B cell (primary cell): Measurements from ENCODE around the gene DENND1A. TPM values are rescaled to one million over a fixed set of nuclear protein-coding genes. Genes with fewer than 3 reads are reported as not detected.

Source experiments
- ATAC-seq: fragments of 200-7000 bp; cut with Tn5 transposase; one replicate; pipeline ENCODE4 v1.10.0; 2021; ENCODE audit warnings: low read depth, mild to moderate bottlenecking, moderate number of reproducible peaks, moderate library complexity
- CTCF ChIA-PET: fragments of 350-600 bp; sonication (Branson Sonifier 250); formaldehyde crosslinking; loops from one replicate; lab custom pipeline; 2021; ENCODE audit warnings: antibody characterized with exemption, inconsistent platforms; lab: Charles Lee
- POLR2A ChIA-PET: fragments of 350-600 bp; sonication (Branson Sonifier 250); formaldehyde crosslinking; loops from one replicate; lab custom pipeline; 2021; ENCODE audit warnings: antibody characterized with exemption; lab: Charles Lee
- DNase-seq: peaks from one replicate; pipeline ENCODE4 v3.0.0; 2013
- H2AFZ ChIP-seq: 2 replicates; pipeline ENCODE4 v1.6.1; 2012; ENCODE audit warnings: mild to moderate bottlenecking, low read depth, low read length; ENCODE audit not compliant: insufficient read depth, poor library complexity, severe bottlenecking
- H3K27ac ChIP-seq, 2 donors: 1 replicate in 1 of 2; 2 replicates in 1 of 2; pipeline ENCODE4 v1.5.1; 2012 to 2013; ENCODE audit warnings: low read length in 2 of 2, mild to moderate bottlenecking in 2 of 2, moderate library complexity in 1 of 2
- H3K27me3 ChIP-seq, 4 experiments: fragments of 200-600 bp in 1 of 4; sonication (generic) in 1 of 4; replicated peaks in 1 of 4; 1 replicate in 2 of 4; 2 replicates in 2 of 4; pipeline versions ENCODE4 v1.6.1 to v1.7.0; 2013 to 2016; ENCODE audit warnings: low read length in 3 of 4, mild to moderate bottlenecking in 2 of 4, mixed read lengths in 1 of 4, moderate library complexity in 1 of 4; ENCODE audit not compliant: insufficient read depth in 4 of 4, control insufficient read depth in 3 of 4; ENCODE audit errors: control extremely low read depth in 1 of 4
- H3K36me3 ChIP-seq, 2 experiments: replicated peaks in 1 of 2; 1 replicate in 1 of 2; 2 replicates in 1 of 2; pipeline versions ENCODE4 v1.6.1 to v1.7.1; 2013; ENCODE audit warnings: low read length in 1 of 2; ENCODE audit not compliant: insufficient read depth in 2 of 2, control insufficient read depth in 1 of 2; ENCODE audit errors: control extremely low read depth in 1 of 2, extremely low read depth in 1 of 2
- H3K4me1 ChIP-seq, 2 donors: fragments of 200-600 bp in 1 of 2; sonication (generic) in 1 of 2; 1 replicate in 1 of 2; 2 replicates in 1 of 2; pipeline versions ENCODE4 v1.5.1 to v1.6.1; 2013 to 2017; ENCODE audit warnings: low read length in 2 of 2; ENCODE audit not compliant: control insufficient read depth in 2 of 2, insufficient read depth in 2 of 2
- H3K4me2 ChIP-seq: replicated peaks from 2 replicates; pipeline ENCODE3; 2012; ENCODE audit warnings: mild to moderate bottlenecking, low read depth, low read length; ENCODE audit not compliant: poor library complexity, severe bottlenecking
- H3K4me3 ChIP-seq, 5 experiments: fragments of 200-600 bp in 1 of 5; sonication (generic) in 1 of 5; 1 replicate in 3 of 5; 2 replicates in 2 of 5; pipeline versions ENCODE4 v1.5.1 to v1.7.0; 2011 to 2016; ENCODE audit warnings: low read length in 4 of 5, mild to moderate bottlenecking in 4 of 5, low read depth in 2 of 5, control low read depth in 1 of 5, moderate library complexity in 1 of 5; ENCODE audit not compliant: insufficient read depth in 1 of 5; ENCODE audit errors: control extremely low read depth in 1 of 5, extremely low read depth in 1 of 5
- H3K79me2 ChIP-seq: fragments of 200-600 bp; sonication (generic); one replicate; pipeline ENCODE4 v1.6.0; 2016; ENCODE audit warnings: low read length; ENCODE audit not compliant: control insufficient read depth, insufficient read depth
- H3K9ac ChIP-seq: fragments of 200-600 bp; sonication (generic); 2 replicates; pipeline ENCODE4 v1.6.1; 2017; ENCODE audit warnings: mild to moderate bottlenecking, low read length, moderate library complexity
- H3K9me3 ChIP-seq, 3 donors: one replicate each; pipeline versions ENCODE4 v1.6.1 to v1.7.1; 2013; ENCODE audit warnings: low read length in 2 of 3; ENCODE audit not compliant: control insufficient read depth in 2 of 3, insufficient read depth in 1 of 3; ENCODE audit errors: control extremely low read depth in 1 of 3
- H4K20me1 ChIP-seq: 2 replicates; pipeline ENCODE4 v1.6.0; 2012; ENCODE audit warnings: mild to moderate bottlenecking, low read length; ENCODE audit not compliant: insufficient read depth, control insufficient read depth, poor library complexity, severe bottlenecking
- H3K27ac Mint-ChIP-seq: one replicate; pipeline ENCODE4 v1.8.0; 2021; ENCODE audit warnings: mixed read lengths
- H3K27me3 Mint-ChIP-seq: one replicate; pipeline ENCODE4 v1.8.0; 2021; ENCODE audit warnings: mixed read lengths
- H3K4me1 Mint-ChIP-seq: one replicate; pipeline ENCODE4 v1.8.0; 2021; ENCODE audit warnings: mixed read lengths
- H3K4me3 Mint-ChIP-seq: one replicate; pipeline ENCODE4 v1.8.0; 2021; ENCODE audit warnings: mixed read lengths
- H3K9me3 Mint-ChIP-seq: one replicate; pipeline ENCODE4 v1.8.0; 2022; ENCODE audit warnings: mixed read lengths; ENCODE audit not compliant: insufficient read depth
- EZH2 ChIP-seq: IDR thresholded peaks from 2 replicates; pipeline ENCODE4 v1.6.1; 2012; ENCODE audit warnings: borderline replicate concordance, low read depth, mild to moderate bottlenecking, moderate library complexity, low read length; ENCODE audit not compliant: insufficient read depth, poor library complexity, severe bottlenecking
- WGBS: methylation state at CpG from one replicate; pipeline ENCODE4 v1.1.5; 2013; ENCODE audit warnings: missing lambda C conversion rate; ENCODE audit not compliant: insufficient coverage; 5-methylcytosine and 5-hydroxymethylcytosine counted together
- intact Hi-C: fragments of 100-400 bp; cut with micrococcal nuclease; formaldehyde crosslinking; loops from one replicate; pipeline ENCODE4 v1.10.0; 2022
- polyA plus RNA-seq: library from polyadenylated mRNA; depleted of rRNA; stranded (reverse); fragments of >200 nt; gene quantifications from 2 replicates; pipeline ENCODE4 v1.2.3, GENCODE V29; 2012
- total RNA-seq, 2 donors: library from RNA; stranded (reverse); fragments of 120-200 nt in 1 of 2; gene quantifications; 1 replicate in 1 of 2; 2 replicates in 1 of 2; pipeline versions ENCODE4 v1.2.3 to v1.2.4, GENCODE V29; 2013 to 2022
- TF ChIP-seq, protein P1 (sequence below): fragments of 200-600 bp; IDR thresholded peaks from one replicate; pipeline ENCODE4 v1.8.0; 2022; ENCODE audit warnings: antibody characterized with exemption, mild to moderate bottlenecking

DENND1A gene
- total and polyA plus RNA-seq, 2 donors (not counting 1 experiment from before 2014, with no cell fraction given), result 10.8 to 26.0 TPM

DNA sequence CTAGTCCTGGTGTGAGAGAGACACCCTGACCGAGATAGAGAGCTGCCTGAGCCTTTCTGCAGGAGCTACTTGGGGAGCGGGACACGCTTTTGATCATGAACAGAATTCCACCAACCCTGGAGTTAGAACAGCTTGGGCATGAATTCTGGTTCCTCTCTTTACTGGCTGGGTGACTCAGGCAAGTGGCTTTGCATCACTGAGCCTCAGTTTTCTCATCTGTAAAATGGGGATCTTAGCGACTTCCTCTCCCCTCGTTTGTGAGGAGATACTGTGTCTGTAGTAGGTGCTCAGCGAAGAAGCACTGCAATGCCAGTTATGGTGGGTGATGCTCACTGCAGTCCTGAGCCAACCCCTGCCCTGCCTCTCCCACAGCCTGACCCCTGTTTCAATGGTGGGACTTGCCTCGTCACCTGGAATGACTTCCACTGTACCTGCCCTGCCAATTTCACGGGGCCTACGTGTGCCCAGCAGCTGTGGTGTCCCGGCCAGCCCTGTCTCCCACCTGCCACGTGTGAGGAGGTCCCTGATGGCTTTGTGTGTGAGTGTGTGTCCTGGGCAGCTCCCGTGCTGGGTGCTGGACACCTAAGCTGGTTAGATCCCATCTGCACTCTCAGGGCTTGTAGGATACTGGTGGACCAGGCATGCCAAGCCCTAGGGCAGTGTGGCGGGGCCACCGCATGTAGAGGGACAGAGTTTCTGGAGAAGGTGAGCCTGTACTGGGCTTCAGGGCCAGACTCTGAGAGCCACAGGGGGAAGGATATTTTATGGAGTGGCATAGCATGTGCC lies 557.9 kb downstream of the DENND1A start:
- ATAC-seq (no peak), DNase-seq (no peak)
- H3K27me3 Mint-ChIP-seq, result peaks cover 36% of the 10 kb centered on the region
- intact Hi-C loops, result no loop called here
- no peaks in the 10 kb centered on the region for H3K9me3 Mint-ChIP-seq
- peaks cover 0 to 45% (median 11%) of the 10 kb centered on the region in 4 experiments for H3K27me3 ChIP-seq
- H3K4me3 ChIP-seq, result no peak overlapping the region
- H3K9me3 ChIP-seq, result peaks cover 0 to 6% (median 0%) of the 10 kb centered on the region in 3 donors
- H4K20me1 ChIP-seq, result no peaks in the 10 kb centered on the region
- peak overlapping the region; percentile 29 for H3K4me3 Mint-ChIP-seq
- no peak overlapping the region for H3K27ac Mint-ChIP-seq
- H3K79me2 ChIP-seq, result no peaks in the 10 kb centered on the region
- no peaks in the 10 kb centered on the region for H3K36me3 ChIP-seq
- ChIA-PET CTCF (no interaction called here), POLR2A (no interaction called here)
- TF ChIP-seq, protein P1, sequence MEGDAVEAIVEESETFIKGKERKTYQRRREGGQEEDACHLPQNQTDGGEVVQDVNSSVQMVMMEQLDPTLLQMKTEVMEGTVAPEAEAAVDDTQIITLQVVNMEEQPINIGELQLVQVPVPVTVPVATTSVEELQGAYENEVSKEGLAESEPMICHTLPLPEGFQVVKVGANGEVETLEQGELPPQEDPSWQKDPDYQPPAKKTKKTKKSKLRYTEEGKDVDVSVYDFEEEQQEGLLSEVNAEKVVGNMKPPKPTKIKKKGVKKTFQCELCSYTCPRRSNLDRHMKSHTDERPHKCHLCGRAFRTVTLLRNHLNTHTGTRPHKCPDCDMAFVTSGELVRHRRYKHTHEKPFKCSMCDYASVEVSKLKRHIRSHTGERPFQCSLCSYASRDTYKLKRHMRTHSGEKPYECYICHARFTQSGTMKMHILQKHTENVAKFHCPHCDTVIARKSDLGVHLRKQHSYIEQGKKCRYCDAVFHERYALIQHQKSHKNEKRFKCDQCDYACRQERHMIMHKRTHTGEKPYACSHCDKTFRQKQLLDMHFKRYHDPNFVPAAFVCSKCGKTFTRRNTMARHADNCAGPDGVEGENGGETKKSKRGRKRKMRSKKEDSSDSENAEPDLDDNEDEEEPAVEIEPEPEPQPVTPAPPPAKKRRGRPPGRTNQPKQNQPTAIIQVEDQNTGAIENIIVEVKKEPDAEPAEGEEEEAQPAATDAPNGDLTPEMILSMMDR, result no peak
- TF ChIP-seq EZH2, result no peak
- peaks cover 18% of the 10 kb centered on the region for H3K4me1 Mint-ChIP-seq
- H3K27ac ChIP-seq, result no peak overlapping the region
- no peak overlapping the region for H3K9ac ChIP-seq
- no peak overlapping the region for H2AFZ ChIP-seq
- no peak overlapping the region for H3K4me2 ChIP-seq
- H3K4me1 ChIP-seq, result peaks cover 0 to 9% of the 10 kb centered on the region in 2 donors
- WGBS, result 90% methylated on average over 12 of the region's 14 CpGs

DNA sequence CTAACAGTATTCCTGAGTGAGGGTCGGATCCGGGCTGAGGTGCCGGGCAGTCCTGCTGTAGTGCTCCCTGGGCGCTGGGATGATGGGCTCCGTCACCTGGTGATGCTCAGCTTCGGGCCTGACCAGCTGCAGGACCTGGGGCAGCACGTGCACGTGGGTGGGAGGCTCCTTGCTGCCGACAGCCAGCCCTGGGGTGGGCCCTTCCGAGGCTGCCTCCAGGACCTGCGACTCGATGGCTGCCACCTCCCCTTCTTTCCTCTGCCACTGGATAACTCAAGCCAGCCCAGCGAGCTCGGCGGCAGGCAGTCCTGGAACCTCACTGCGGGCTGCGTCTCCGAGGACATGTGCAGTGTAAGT lies 558.7 kb downstream of the DENND1A start:
- Mint-ChIP-seq H3K27ac (no peak overlapping the region), H3K4me3 (no peak overlapping the region), H3K27me3 (peaks cover 36% of the 10 kb centered on the region), H3K9me3 (no peaks in the 10 kb centered on the region), H3K4me1 (peaks cover 14% of the 10 kb centered on the region)
- Histone ChIP-seq H3K27ac (no peak overlapping the region), H3K36me3 (no peaks in the 10 kb centered on the region), H3K4me3 (no peak overlapping the region), H4K20me1 (no peaks in the 10 kb centered on the region), H3K27me3 (peaks cover 0 to 47% (median 11%) of the 10 kb centered on the region in 4 experiments), H3K9ac (no peak overlapping the region), H3K79me2 (no peaks in the 10 kb centered on the region), H2AFZ (no peak overlapping the region), H3K4me1 (peaks cover 0 to 9% of the 10 kb centered on the region in 2 donors), H3K9me3 (peaks cover 0 to 6% (median 0%) of the 10 kb centered on the region in 3 donors), H3K4me2 (no peak overlapping the region)
- intact Hi-C loops, result no loop called here
- DNase-seq (no peak), ATAC-seq (no peak)
- ChIA-PET CTCF (no interaction called here), POLR2A (no interaction called here)
- WGBS, result 91% methylated on average over 14 of the region's 18 CpGs
- TF ChIP-seq, protein P1, result no peak
- TF ChIP-seq EZH2, result no peak
